Measurements from ENCODE around the gene SCN2B.

GRCh38 chr11:118153976-118154375, 22.5 kb downstream of the SCN2B start:
- TF ChIP-seq CTCF (conservative IDR thresholded peaks at IDR 0.05 in 1 of 2, IDR thresholded peaks at IDR 0.05 in 1 of 2; ENCODE audit: low read depth in 1 of 2, low read length in 2 of 2): no peak
- TF ChIP-seq EZH2 (IDR thresholded peaks at IDR 0.05; ENCODE audit: low read length, missing control alignments): no peak

All from fibroblast of lung (primary cell).